ENCODE measurements around the gene MIDN. TPM values are rescaled to one million over a fixed set of nuclear protein-coding genes. Genes with fewer than 3 reads are reported as not detected.
"Not testable (repeated sequence)": the region's sequence is repeated elsewhere in the genome, so short reads cannot be mapped to it uniquely, and the experiment has no call there.

MIDN gene
- 100 to 1,000 TPM in 1 of 4 donors, 10 to 100 TPM in 3; 50.2 to 123 (median 62.4) TPM for total RNA-seq
- 45.6 TPM for polyA plus RNA-seq
- long read RNA-seq, donor 1, transcript MIDN-201 (8 exons, 3,790 nt), result major isoform, 6 of 17 reads
- long read RNA-seq, donor 1, partial matches to known transcripts, result 4 of 17 reads
- long read RNA-seq, donor 1, other reads (novel, unspliced or antisense), result 7 of 17 reads
- long read RNA-seq, donor 2, partial matches to known transcripts, result 0 of 4 reads
- long read RNA-seq, donor 2, other reads (novel, unspliced or antisense), result 4 of 4 reads
- long read RNA-seq, donor 3, partial matches to known transcripts, result 2 of 13 reads
- long read RNA-seq, donor 3, other reads (novel, unspliced or antisense), result 11 of 13 reads
- long read RNA-seq, donor 4, partial matches to known transcripts, result 0 of 3 reads
- long read RNA-seq, donor 4, other reads (novel, unspliced or antisense), result 2 of 3 reads

- WGBS, result 1% methylated on average over 60 of the region's 60 CpGs
- intact Hi-C loops (cut with DNase I), result no loop called here
- Histone ChIP-seq H3K27me3 (ENCODE audit: control insufficient read depth, insufficient read depth) (no peaks in the 10 kb centered on the region), H3K9me3 (ENCODE audit: control insufficient read depth, low read length) (no peaks in the 10 kb centered on the region), H3K4me3 (ENCODE audit: low read length) (peak within 1 kb of the TSS; percentile 68), H3K27ac (ENCODE audit: low read length) (peak within 1 kb of the TSS; percentile 99), H3K4me1 (ENCODE audit: control insufficient read depth, insufficient read depth, low read length) (peaks cover 6% of the 10 kb centered on the region)
- ATAC-seq (peak; percentile 36 to 49), DNase-seq (peak; percentile 91 to 96 (median 95))
These were observed at the start of gene MIDN for GRCh38 chr19:1248139-1248785. Gene MIDN (plus strand): TSS chr19:1248583. CDS start chr19:1250297, 1,714 bp downstream.

GRCh38 chr19:1199531-1199930 is 48.9 kb upstream of the MIDN start:
- H3K9me3 ChIP-seq (ENCODE audit: control insufficient read depth, low read length), result no peaks in the 10 kb centered on the region
- H3K4me3 ChIP-seq (ENCODE audit: low read length), result no peak overlapping the region
- 87% methylated on average over 10 of the region's 10 CpGs for WGBS
- H3K27me3 ChIP-seq (ENCODE audit: control insufficient read depth, insufficient read depth), result no peaks in the 10 kb centered on the region
- ATAC-seq (no peak), DNase-seq (peak in 1 of 3 donors; percentile 30)
- intact Hi-C loops (cut with DNase I), result no loop called here
- no peaks in the 10 kb centered on the region for H3K4me1 ChIP-seq (ENCODE audit: control insufficient read depth, insufficient read depth, low read length)
- H3K27ac ChIP-seq (ENCODE audit: low read length), result no peak overlapping the region

DNA sequence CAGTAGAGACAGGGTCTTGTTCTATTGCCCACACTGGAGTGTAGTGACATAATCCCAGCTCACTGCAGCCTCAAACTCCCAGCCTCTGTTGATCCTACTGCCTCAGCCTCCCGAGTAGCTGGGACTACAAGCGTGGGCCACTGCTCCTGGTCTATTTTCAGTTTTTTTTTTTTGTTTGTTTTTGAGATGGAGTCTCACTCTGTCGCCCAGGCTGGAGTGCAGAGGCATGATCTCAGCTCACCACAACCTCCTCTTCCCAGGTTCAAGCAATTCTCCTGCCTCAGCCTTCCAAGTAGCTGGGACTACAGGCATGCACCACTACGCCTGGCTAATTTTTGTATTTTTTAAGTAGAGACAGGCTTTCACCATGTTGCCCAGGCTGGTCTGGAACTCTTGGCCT is 47.8 kb upstream of the MIDN start:
- H3K4me1 ChIP-seq (ENCODE audit: control insufficient read depth, insufficient read depth, low read length); intact Hi-C loops (cut with DNase I); H3K4me3 ChIP-seq (ENCODE audit: low read length); H3K27ac ChIP-seq (ENCODE audit: low read length); ATAC-seq; H3K9me3 ChIP-seq (ENCODE audit: control insufficient read depth, low read length); H3K27me3 ChIP-seq (ENCODE audit: control insufficient read depth, insufficient read depth): not testable (repeated sequence)
- DNase-seq, result peak in 1 of 3 donors; percentile 11
- 86% methylated on average over 4 of the region's 4 CpGs for WGBS

DNA sequence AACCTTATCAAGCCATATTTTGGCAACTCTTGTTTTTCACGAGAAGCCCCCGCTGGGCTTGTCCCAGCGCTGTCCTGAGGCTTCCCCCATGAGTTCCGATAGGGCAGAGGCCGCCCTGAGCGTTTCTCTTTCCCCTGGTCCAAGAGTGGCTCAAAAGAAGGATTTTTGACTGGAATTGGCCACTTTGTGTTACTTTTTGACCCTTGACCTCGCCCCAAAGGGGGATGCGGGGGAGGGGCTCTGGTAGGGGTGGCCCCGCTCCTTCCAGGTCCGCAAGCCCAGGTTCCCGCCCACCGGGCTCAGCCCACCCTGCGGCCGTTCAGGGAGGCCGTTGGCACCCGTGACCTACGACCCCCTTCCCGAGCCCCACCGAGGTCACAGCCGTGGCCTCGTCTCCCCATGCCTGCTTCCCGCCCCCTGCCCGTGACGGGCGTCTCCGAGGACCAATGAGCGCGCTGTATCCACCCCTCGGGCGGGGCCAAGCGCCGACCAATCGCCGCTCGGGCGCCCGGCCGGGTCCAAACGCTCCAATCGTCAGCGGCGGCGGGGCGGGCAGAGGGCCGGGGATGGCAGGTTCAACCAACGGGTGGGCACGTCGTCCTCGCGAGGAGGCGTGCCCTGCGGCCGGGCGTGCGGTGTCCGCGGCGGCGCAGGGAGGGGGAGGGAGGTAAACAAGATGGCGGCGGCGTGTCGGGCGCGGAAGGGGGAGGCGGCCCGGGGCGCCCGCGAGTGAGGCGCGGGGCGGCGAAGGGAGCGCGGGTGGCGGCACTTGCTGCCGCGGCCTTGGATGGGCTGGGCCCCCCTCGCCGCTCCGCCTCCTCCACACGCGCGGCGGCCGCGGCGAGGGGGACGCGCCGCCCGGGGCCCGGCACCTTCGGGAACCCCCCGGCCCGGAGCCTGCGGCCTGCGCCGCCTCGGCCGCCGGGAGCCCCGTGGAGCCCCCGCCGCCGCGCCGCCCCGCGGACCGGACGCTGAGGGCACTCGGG is 43.0 kb upstream of the MIDN start, which contains the start of gene STK11:
Gene STK11, plus strand, starts transcription at position 665 of the 986 bp plus-strand sequence. CDS start 1,136 bp downstream, outside the sequence.
- Histone ChIP-seq H3K27ac (ENCODE audit: low read length) (peak within 1 kb of the TSS; percentile 81), H3K9me3 (ENCODE audit: control insufficient read depth, low read length) (no peaks in the 10 kb centered on the region), H3K4me1 (ENCODE audit: control insufficient read depth, insufficient read depth, low read length) (peaks cover 14% of the 10 kb centered on the region), H3K27me3 (ENCODE audit: control insufficient read depth, insufficient read depth) (no peaks in the 10 kb centered on the region), H3K4me3 (ENCODE audit: low read length) (peak within 1 kb of the TSS; percentile 97)
- intact Hi-C loops (cut with DNase I), result no loop called here
- DNase-seq (peak; percentile 99 to 100 (median 100)), ATAC-seq (peak; percentile 93 to 95)
- 4% methylated on average over 114 of the region's 114 CpGs for WGBS

- Histone ChIP-seq H3K27ac (ENCODE audit: low read length) (peak overlapping the region; percentile 81), H3K4me1 (ENCODE audit: control insufficient read depth, insufficient read depth, low read length) (peaks cover 14% of the 10 kb centered on the region), H3K9me3 (ENCODE audit: control insufficient read depth, low read length) (no peaks in the 10 kb centered on the region), H3K27me3 (ENCODE audit: control insufficient read depth, insufficient read depth) (no peaks in the 10 kb centered on the region), H3K4me3 (ENCODE audit: low read length) (peak overlapping the region; percentile 97)
- DNase-seq (peak in 2 of 3 donors; percentile 33 to 76), ATAC-seq (no peak)
- intact Hi-C loops (cut with DNase I), result no loop called here
- under 1% methylated on average over 78 of the region's 78 CpGs for WGBS
These were observed 42.1 kb upstream of the MIDN start for GRCh38 chr19:1206150-1206863.

DNA sequence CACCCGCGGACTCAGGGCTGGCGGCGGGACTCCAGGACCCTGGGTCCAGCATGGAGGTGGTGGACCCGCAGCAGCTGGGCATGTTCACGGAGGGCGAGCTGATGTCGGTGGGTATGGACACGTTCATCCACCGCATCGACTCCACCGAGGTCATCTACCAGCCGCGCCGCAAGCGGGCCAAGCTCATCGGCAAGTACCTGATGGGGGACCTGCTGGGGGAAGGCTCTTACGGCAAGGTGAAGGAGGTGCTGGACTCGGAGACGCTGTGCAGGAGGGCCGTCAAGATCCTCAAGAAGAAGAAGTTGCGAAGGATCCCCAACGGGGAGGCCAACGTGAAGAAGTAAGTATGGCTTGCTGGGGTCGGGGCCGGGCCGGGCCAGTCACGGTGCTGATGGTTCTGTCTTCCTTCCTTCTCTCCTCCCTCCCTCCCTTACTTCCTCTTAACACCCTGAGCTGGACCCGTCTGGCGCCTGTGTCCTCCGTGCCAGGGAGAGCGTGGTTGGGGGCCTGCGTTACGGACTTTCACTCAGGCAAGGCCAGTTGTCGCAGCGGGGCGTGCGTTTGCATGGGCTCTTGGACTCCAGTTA is 41.4 kb upstream of the MIDN start:
- H3K27me3 ChIP-seq (ENCODE audit: control insufficient read depth, insufficient read depth), result no peaks in the 10 kb centered on the region
- WGBS, result 1% methylated on average over 38 of the region's 38 CpGs
- ATAC-seq, result peak; percentile 5 to 11
- H3K4me3 ChIP-seq (ENCODE audit: low read length), result peak overlapping the region; percentile 97
- intact Hi-C loops (cut with DNase I), result no loop called here
- peaks cover 19% of the 10 kb centered on the region for H3K4me1 ChIP-seq (ENCODE audit: control insufficient read depth, insufficient read depth, low read length)
- no peaks in the 10 kb centered on the region for H3K9me3 ChIP-seq (ENCODE audit: control insufficient read depth, low read length)
- peak overlapping the region; percentile 81 for H3K27ac ChIP-seq (ENCODE audit: low read length)
- peak in 2 of 3 donors; percentile 28 to 70 for DNase-seq

GRCh38 chr19:1208830-1209229 is 39.6 kb upstream of the MIDN start:
- not testable (repeated sequence) for H3K4me3 ChIP-seq (ENCODE audit: low read length)

GRCh38 chr19:1210227-1210538 is 38.2 kb upstream of the MIDN start:
- peak in 1 of 3 donors; percentile 49 for DNase-seq
- 86% methylated on average over 13 of the region's 13 CpGs for WGBS
- no peaks in the 10 kb centered on the region for H3K27me3 ChIP-seq (ENCODE audit: control insufficient read depth, insufficient read depth)
- ATAC-seq, result no peak
- no peak overlapping the region for H3K27ac ChIP-seq (ENCODE audit: low read length)
- H3K9me3 ChIP-seq (ENCODE audit: control insufficient read depth, low read length), result no peaks in the 10 kb centered on the region
- peaks cover 28% of the 10 kb centered on the region for H3K4me1 ChIP-seq (ENCODE audit: control insufficient read depth, insufficient read depth, low read length)
- intact Hi-C loops (cut with DNase I), result no loop called here
- H3K4me3 ChIP-seq (ENCODE audit: low read length), result no peak overlapping the region

More at GRCh38 chr19:1208830-1209229, 39.6 kb upstream of the MIDN start:
- DNase-seq; H3K27me3 ChIP-seq (ENCODE audit: control insufficient read depth, insufficient read depth); H3K27ac ChIP-seq (ENCODE audit: low read length); H3K9me3 ChIP-seq (ENCODE audit: control insufficient read depth, low read length); ATAC-seq; intact Hi-C loops (cut with DNase I): not testable (repeated sequence)
- WGBS, result 71% methylated on average over 10 of the region's 10 CpGs
- H3K4me1 ChIP-seq (ENCODE audit: control insufficient read depth, insufficient read depth, low read length), result peaks cover 24% of the 10 kb centered on the region

GRCh38 chr19:1211494-1212234 is 36.7 kb upstream of the MIDN start:
- intact Hi-C loops (cut with DNase I), result no loop called here
- Histone ChIP-seq H3K27me3 (ENCODE audit: control insufficient read depth, insufficient read depth) (no peaks in the 10 kb centered on the region), H3K4me1 (ENCODE audit: control insufficient read depth, insufficient read depth, low read length) (peaks cover 28% of the 10 kb centered on the region), H3K4me3 (ENCODE audit: low read length) (no peak overlapping the region), H3K9me3 (ENCODE audit: control insufficient read depth, low read length) (no peaks in the 10 kb centered on the region), H3K27ac (ENCODE audit: low read length) (no peak overlapping the region)
- 73% methylated on average over 33 of the region's 33 CpGs for WGBS
- DNase-seq (peak; percentile 41 to 75 (median 74)), ATAC-seq (no peak)
